Stomach (tissue), 4 donors: ENCODE measurements around the gene GEMIN7.

Source experiments
- CTCF ChIP-seq, 7 experiments: fragments of 450-650 bp in 4 of 7; fragments of 200-600 bp in 3 of 7; sonication (generic) in 3 of 7; IDR thresholded peaks; one replicate each; pipeline ENCODE4 v1.5.1; 2016 to 2019; ENCODE audit warnings: antibody characterized with exemption in 7 of 7, control low read depth in 2 of 7, mild to moderate bottlenecking in 1 of 7
- EP300 ChIP-seq: sonication (generic); formaldehyde crosslinking; IDR thresholded peaks from one replicate; pipeline ENCODE4 v1.6.1; 2017; ENCODE audit warnings: antibody characterized with exemption
- POLR2A ChIP-seq, 4 donors: fragments of 450-650 bp; IDR thresholded peaks; one replicate each; pipeline ENCODE4 v1.6.1; 2016; ENCODE audit warnings: antibody characterized with exemption in 4 of 4, control low read depth in 2 of 4, mild to moderate bottlenecking in 1 of 4, moderate library complexity in 1 of 4
- POLR2AphosphoS5 ChIP-seq, 3 donors: sonication (generic); formaldehyde crosslinking; IDR thresholded peaks; one replicate each; pipeline ENCODE4 v1.6.1; 2016; ENCODE audit warnings: antibody characterized with exemption in 3 of 3

GRCh38 chr19:45095496-45096413 is 16.7 kb downstream of the GEMIN7 start:
- TF ChIP-seq CTCF (IDR thresholded peaks at IDR 0.05) = no peak
- no peak for TF ChIP-seq POLR2A (IDR thresholded peaks at IDR 0.05)
- TF ChIP-seq POLR2AphosphoS5 (IDR thresholded peaks at IDR 0.05) = no peak
- TF ChIP-seq EP300 = no peak
